Left lung (tissue), 10 donors: ENCODE results near the gene GJB2. TPM values are rescaled to one million over a fixed set of nuclear protein-coding genes. Genes with fewer than 3 reads are reported as not detected.
A peak's percentile ranks its signal among the peaks of the same experiment; 100 is the strongest.
"Not testable (repeated sequence)": the region's sequence is repeated elsewhere in the genome, so short reads cannot be mapped to it uniquely, and the experiment has no call there.

Experiments used
- ATAC-seq: fragments of 200-7000 bp; cut with Tn5 transposase; one replicate; pipeline ENCODE4 v1.9.1; 2020; ENCODE audit warnings: moderate library complexity
- DNase-seq, 4 donors: peaks; one replicate each; pipeline ENCODE4 v3.0.0-alpha.2; 2013 to 2020
- H3K27ac ChIP-seq, 2 donors: fragments of 200-600 bp; sonication (generic) in 1 of 2; one replicate each; pipeline versions ENCODE4 v1.5.0 to v1.8.0; 2020 to 2021
- H3K27me3 ChIP-seq, 2 donors: fragments of 200-600 bp; sonication (generic) in 1 of 2; one replicate each; pipeline versions ENCODE4 v1.5.0 to v1.8.0; 2020 to 2021
- H3K36me3 ChIP-seq, 2 donors: fragments of 200-600 bp; sonication (generic) in 1 of 2; one replicate each; pipeline versions ENCODE4 v1.5.0 to v1.8.0; 2020 to 2021
- H3K4me1 ChIP-seq, 2 donors: fragments of 200-600 bp; one replicate each; pipeline ENCODE4 v1.8.0; 2021
- H3K4me3 ChIP-seq, 2 donors: fragments of 200-600 bp; sonication (generic) in 1 of 2; one replicate each; pipeline versions ENCODE4 v1.5.0 to v1.8.0; 2020 to 2021; ENCODE audit warnings: mild to moderate bottlenecking in 1 of 2
- H3K9me3 ChIP-seq, 2 donors: fragments of 200-600 bp; sonication (generic) in 1 of 2; one replicate each; pipeline versions ENCODE4 v1.5.0 to v1.8.0; 2020 to 2021
- CTCF ChIP-seq, 2 donors: fragments of 200-600 bp; sonication (generic) in 1 of 2; IDR thresholded peaks; one replicate each; pipeline versions ENCODE4 v1.5.0 to v1.8.0; 2021; ENCODE audit warnings: antibody characterized with exemption in 2 of 2
- intact Hi-C, 2 donors: fragments of 100-400 bp; cut with DNase I; formaldehyde crosslinking; loops; one replicate each; pipeline versions ENCODE4 v1.11.2 to v1.14.2; 2022
- polyA plus RNA-seq, 6 donors: library from polyadenylated mRNA; unstranded; fragments of 120-200 nt; gene quantifications; one replicate each; pipeline ENCODE4 v1.2.1, GENCODE V29; 2013; ENCODE audit not compliant: insufficient read length in 6 of 6
- total RNA-seq, 2 donors: library from RNA; stranded (reverse); fragmentation: NEBNext Ultra II Directional; extraction: Animal tissue kit (Norgen Biotek cat#: 25700); gene quantifications; one replicate each; pipeline ENCODE4 v1.2.1, GENCODE V29; 2021
- donor health status: DM: no; HTN: yes; CAD: no.
- donor health status: DM: no; HTN: no; CAD: no.

The GJB2 gene
- total and polyA plus RNA-seq, 8 donors: 0.42 to 4.3 (median 0.78) TPM

DNA sequence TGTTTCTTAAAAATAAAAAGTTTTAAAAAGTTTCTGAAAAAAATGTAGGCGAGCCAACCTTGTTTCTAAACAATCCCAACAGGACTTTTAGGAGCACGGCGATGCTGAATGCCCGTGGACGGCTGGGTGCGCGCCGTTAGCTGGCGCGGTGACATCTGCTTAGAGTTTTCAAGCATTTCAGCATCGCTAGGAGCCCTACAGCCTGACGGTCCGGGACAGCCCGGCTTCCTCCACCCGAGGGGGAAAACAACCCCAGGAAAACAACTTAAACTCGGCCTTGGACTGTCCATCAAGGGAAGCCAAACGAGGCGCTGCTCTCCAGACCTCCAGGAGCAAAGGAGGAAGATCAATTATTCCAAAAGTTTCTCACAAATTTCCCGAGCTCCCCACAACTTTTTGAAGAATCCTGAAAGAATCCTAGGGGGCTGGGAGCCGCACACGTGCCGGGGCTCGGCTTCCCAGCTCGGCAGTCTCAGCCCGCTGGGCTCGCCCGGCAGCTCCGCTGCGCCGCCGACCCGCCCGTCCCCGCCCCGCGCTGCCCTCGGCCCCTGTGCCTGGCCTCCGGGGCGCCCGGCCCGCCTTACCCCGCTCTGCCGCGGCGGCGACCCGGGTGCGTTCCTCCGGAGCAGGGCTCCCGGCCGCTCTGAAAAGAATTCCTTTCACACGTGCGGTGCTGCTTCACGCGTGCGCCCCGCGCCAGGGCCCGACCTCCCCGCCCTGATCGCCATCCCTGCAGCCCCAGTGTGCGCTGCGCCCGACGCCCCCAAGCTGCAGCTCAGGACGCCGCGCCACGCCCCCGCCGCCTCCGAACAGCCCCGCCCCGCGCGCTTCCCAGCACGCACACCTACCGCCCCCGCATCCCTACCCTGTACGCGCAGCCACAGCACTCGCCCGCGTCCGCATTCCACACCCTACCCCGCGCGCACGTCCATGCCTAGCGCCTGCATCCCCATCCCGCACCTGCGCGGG, 32.1 kb downstream of the GJB2 start, which contains the start of gene GJA3:
TSS of gene GJA3 (minus strand) at position 747 of the 969 bp plus-strand sequence. CDS start 17,764 bp downstream, outside the sequence.
- Histone ChIP-seq H3K4me3 (peak within 1 kb of the TSS; percentile 19 to 45), H3K27me3 (peaks cover 67 to 100% of the 10 kb centered on the region in 2 donors), H3K36me3 (no peaks in the 10 kb centered on the region), H3K4me1 (peaks cover 0 to 23% of the 10 kb centered on the region in 2 donors), H3K9me3 (no peaks in the 10 kb centered on the region), H3K27ac (no peak within 1 kb of the TSS)
- DNase-seq: peak in 1 of 4 donors; percentile 35
- peak; percentile 62 for ATAC-seq
- intact Hi-C loops: no loop called here
- no peak for TF ChIP-seq CTCF (IDR thresholded peaks at IDR 0.05)

- Histone ChIP-seq H3K9me3 (no peaks in the 10 kb centered on the region), H3K27ac (no peak overlapping the region), H3K27me3 (peaks cover 73 to 100% of the 10 kb centered on the region in 2 donors), H3K4me1 (peaks cover 0 to 23% of the 10 kb centered on the region in 2 donors), H3K36me3 (no peaks in the 10 kb centered on the region), H3K4me3 (peak overlapping the region in 1 of 2 donors; percentile 45)
- intact Hi-C loops: no loop called here
- DNase-seq (no peak), ATAC-seq (no peak)
- TF ChIP-seq CTCF (IDR thresholded peaks at IDR 0.05): no peak
Measured at GRCh38 chr13:20159646-20160305, 33.0 kb downstream of the GJB2 start.

GRCh38 chr13:20157151-20157796, 35.5 kb downstream of the GJB2 start:
- H3K4me1 ChIP-seq: peaks cover 0 to 23% of the 10 kb centered on the region in 2 donors
- H3K9me3 ChIP-seq: no peaks in the 10 kb centered on the region
- no peaks in the 10 kb centered on the region for H3K36me3 ChIP-seq
- intact Hi-C loops: no loop called here
- no peak overlapping the region for H3K27ac ChIP-seq
- no peak for TF ChIP-seq CTCF (IDR thresholded peaks at IDR 0.05)
- no peak for DNase-seq
- no peak for ATAC-seq
- no peak overlapping the region for H3K4me3 ChIP-seq
- peaks cover 72 to 98% of the 10 kb centered on the region in 2 donors for H3K27me3 ChIP-seq

DNA sequence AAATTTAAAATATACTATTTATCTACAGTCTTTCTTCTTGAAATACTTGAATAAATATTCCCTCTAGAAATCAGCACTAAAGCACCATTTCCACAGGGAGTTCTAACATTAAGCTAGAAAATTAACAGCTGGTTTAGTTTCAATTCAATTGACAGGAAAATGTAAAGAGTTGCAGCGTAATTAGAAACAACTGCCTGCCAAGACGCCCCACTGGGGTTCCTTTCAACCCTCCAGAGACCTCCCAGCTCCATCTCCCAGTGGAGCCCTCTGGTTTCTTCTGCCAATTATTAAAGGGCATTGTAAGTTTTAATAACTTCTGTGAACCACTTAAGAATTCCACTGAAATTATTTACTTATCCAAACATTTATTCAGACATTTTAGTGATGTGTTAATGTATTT, 36.0 kb downstream of the GJB2 start:
- H3K27ac ChIP-seq: no peak overlapping the region
- DNase-seq: no peak
- TF ChIP-seq CTCF (IDR thresholded peaks at IDR 0.05): no peak
- ATAC-seq: no peak
- intact Hi-C loops: no loop called here
- peaks cover 0 to 20% of the 10 kb centered on the region in 2 donors for H3K4me1 ChIP-seq
- peaks cover 66 to 98% of the 10 kb centered on the region in 2 donors for H3K27me3 ChIP-seq
- H3K9me3 ChIP-seq: no peaks in the 10 kb centered on the region
- H3K4me3 ChIP-seq: no peak overlapping the region
- no peaks in the 10 kb centered on the region for H3K36me3 ChIP-seq

- H3K27ac ChIP-seq, DNase-seq, H3K4me3 ChIP-seq, intact Hi-C loops, H3K36me3 ChIP-seq, H3K4me1 ChIP-seq, ATAC-seq, H3K9me3 ChIP-seq: not testable (repeated sequence)
- H3K27me3 ChIP-seq: peaks cover 37 to 89% of the 10 kb centered on the region in 2 donors
Measured at GRCh38 chr13:20153290-20153689, 39.4 kb downstream of the GJB2 start.
